HCT116 (cell line): ENCODE data around the gene RNF25. TPM values are rescaled to one million over a fixed set of nuclear protein-coding genes. Genes with fewer than 3 reads are reported as not detected.

Source experiments
- ATF3 ChIP-seq: IDR thresholded peaks from 2 replicates; pipeline ENCODE4 v1.6.1; 2012
- CBX3 ChIP-seq: IDR thresholded peaks from 2 replicates; pipeline ENCODE4 v1.6.1; 2012; ENCODE audit warnings: low read depth
- CTCF ChIP-seq, 3 experiments: fragments of 200-600 bp in 1 of 3; sonication (generic) in 1 of 3; IDR thresholded peaks in 2 of 3; conservative IDR thresholded peaks in 1 of 3; 2 replicates each; pipeline ENCODE4 v1.5.1; 2012 to 2017; ENCODE audit warnings: low read depth in 2 of 3, low read length in 2 of 3, antibody characterized with exemption in 1 of 3, borderline replicate concordance in 1 of 3, control low read depth in 1 of 3, mild to moderate bottlenecking in 1 of 3, mixed read lengths in 1 of 3, mixed run types in 1 of 3, moderate library complexity in 1 of 3; ENCODE audit not compliant: insufficient read depth in 1 of 3
- EGR1 ChIP-seq: IDR thresholded peaks from 2 replicates; pipeline ENCODE4 v1.6.1; 2012; ENCODE audit warnings: low read depth
- ELF1 ChIP-seq: IDR thresholded peaks from 2 replicates; pipeline ENCODE4 v1.6.1; 2012; ENCODE audit warnings: low read depth, borderline replicate concordance
- EZH2phosphoT487 ChIP-seq: fragments of 200-600 bp; IDR thresholded peaks from 2 replicates; pipeline ENCODE4 v1.6.1; 2018; ENCODE audit warnings: antibody characterized with exemption, borderline replicate concordance
- FOSL1 ChIP-seq: IDR thresholded peaks from 2 replicates; pipeline ENCODE4 v1.6.1; 2012; ENCODE audit warnings: low read depth
- JUND ChIP-seq: IDR thresholded peaks from 2 replicates; pipeline ENCODE4 v1.6.1; 2012
- POLR2A ChIP-seq: IDR thresholded peaks from 2 replicates; pipeline ENCODE4 v1.7.0; 2011; ENCODE audit warnings: borderline replicate concordance; ENCODE audit not compliant: insufficient read depth, insufficient read length; ENCODE audit errors: extremely low read depth
- POLR2AphosphoS5 ChIP-seq: IDR thresholded peaks from 2 replicates; pipeline ENCODE4 v1.6.1; 2011; ENCODE audit warnings: mild to moderate bottlenecking, low read depth, low read length, moderate library complexity
- RAD21 ChIP-seq: IDR thresholded peaks from 2 replicates; pipeline ENCODE4 v1.6.1; 2012; ENCODE audit warnings: low read depth, mild to moderate bottlenecking
- TCF7L2 ChIP-seq: IDR thresholded peaks from 2 replicates; pipeline ENCODE4 v1.7.0; 2011; ENCODE audit warnings: borderline replicate concordance, inconsistent platforms; ENCODE audit not compliant: insufficient read depth, insufficient read length; ENCODE audit errors: extremely low read depth
- ZFX ChIP-seq: fragments of 450-650 bp; IDR thresholded peaks from 2 replicates; pipeline ENCODE4 v1.6.1; 2017
- ZNF274 ChIP-seq: fragments of 200-500 bp; sonication (Bioruptor generic); IDR thresholded peaks from 2 replicates; pipeline ENCODE4 v1.6.1; 2014; ENCODE audit warnings: mild to moderate bottlenecking, low read depth, low read length, inconsistent platforms
- total RNA-seq: library from RNA; stranded (reverse); gene quantifications from one replicate; pipeline ENCODE4 v1.2.1, GENCODE V29; 2021; ENCODE audit not compliant: unreplicated experiment

Gene RNF25
- total RNA-seq, 1 experiment from 2014 or later = 23.4 TPM

- TF ChIP-seq EGR1 = no peak
- TF ChIP-seq TCF7L2 = peak; percentile 33
- peak; percentile 96 for TF ChIP-seq POLR2AphosphoS5
- TF ChIP-seq RAD21 = peak; percentile 76
- TF ChIP-seq CTCF (IDR thresholded peaks at IDR 0.05 in 2 of 3, conservative IDR thresholded peaks at IDR 0.05 in 1 of 3; ENCODE audit: borderline replicate concordance in 1 of 3, insufficient read depth in 1 of 3, low read depth in 2 of 3, low read length in 2 of 3) = peak; percentile 75 to 88 (median 76)
- no peak for TF ChIP-seq ZNF274
- TF ChIP-seq POLR2A = peak; percentile 65
- no peak for TF ChIP-seq EZH2phosphoT487
- no peak for TF ChIP-seq CBX3
- no peak for TF ChIP-seq ATF3
- peak; percentile 80 for TF ChIP-seq ZFX
- no peak for TF ChIP-seq FOSL1
- no peak for TF ChIP-seq ELF1
- TF ChIP-seq JUND = no peak
Observed at GRCh38 chr2:218710687-218711549, 39.1 kb upstream of the RNF25 start, which contains the start of gene TTLL4 (continued).
